ENCODE data around the gene IGFN1.

- no peak for TF ChIP-seq EZH2 (IDR thresholded peaks at IDR 0.05; ENCODE audit: low read length, unreplicated experiment)
- TF ChIP-seq CTCF (conservative IDR thresholded peaks at IDR 0.05; ENCODE audit: low read depth, low read length) = no peak
- no peak for TF ChIP-seq EZH2phosphoT487 (IDR thresholded peaks at IDR 0.05; ENCODE audit: borderline replicate concordance, low read length)
These were observed 1.5 kb upstream of the IGFN1 start for GRCh38 chr1:201189085-201189484.
